SK-N-MC (cell line): Measurements from ENCODE around the gene SLAMF8.

Experiments
- DNase-seq: peaks from one replicate; pipeline ENCODE4 v3.0.0-alpha.2; 2011; ENCODE audit warnings: low read depth, low spot score
- H3K27ac ChIP-seq: fragments of 200-600 bp; sonication (generic); 2 replicates; pipeline ENCODE4 v1.5.1; 2016; ENCODE audit warnings: mixed run types
- H3K36me3 ChIP-seq: fragments of 200-600 bp; sonication (generic); 2 replicates; pipeline ENCODE4 v1.6.1; 2017; ENCODE audit warnings: antibody characterized with exemption, low read length, mixed read lengths; ENCODE audit not compliant: insufficient read depth
- H3K4me3 ChIP-seq: fragments of 200-600 bp; sonication (generic); 2 replicates; pipeline ENCODE4 v1.5.1; 2016
- H3K9ac ChIP-seq: fragments of 200-600 bp; sonication (generic); 2 replicates; pipeline ENCODE4 v1.8.0; 2017; ENCODE audit warnings: mixed run types, mixed read lengths; ENCODE audit not compliant: insufficient read length
- H3K9me3 ChIP-seq: fragments of 200-600 bp; sonication (generic); 2 replicates; pipeline ENCODE4 v1.6.1; 2017; ENCODE audit warnings: low read depth, mild to moderate bottlenecking, antibody characterized with exemption, low read length, moderate library complexity, mixed read lengths
- EZH2 ChIP-seq: fragments of 200-600 bp; sonication (generic); IDR thresholded peaks from one replicate; pipeline ENCODE4 v1.6.1; 2017; ENCODE audit warnings: antibody characterized with exemption
- FOXP2 ChIP-seq: optimal IDR thresholded peaks from 2 replicates; pipeline ENCODE3; 2011; ENCODE audit warnings: mild to moderate bottlenecking, moderate library complexity; ENCODE audit not compliant: insufficient read depth; ENCODE audit errors: extremely low read length, control extremely low read depth
- POLR2AphosphoS5 ChIP-seq: IDR thresholded peaks from 2 replicates; pipeline ENCODE4 v1.6.1; 2012; ENCODE audit warnings: mild to moderate bottlenecking, low read depth, low read length, borderline replicate concordance

Gene SLAMF8

GRCh38 chr1:159835356-159835755 lies 8.7 kb downstream of the SLAMF8 start:
- Histone ChIP-seq H3K27ac (no peak overlapping the region), H3K36me3 (no peaks in the 10 kb centered on the region), H3K9ac (no peak overlapping the region), H3K4me3 (no peak overlapping the region), H3K9me3 (no peaks in the 10 kb centered on the region)
- DNase-seq = no peak
- no peak for TF ChIP-seq POLR2AphosphoS5

- Histone ChIP-seq H3K36me3 (no peaks in the 10 kb centered on the region), H3K9ac (no peak overlapping the region), H3K27ac (no peak overlapping the region), H3K4me3 (no peak overlapping the region), H3K9me3 (no peaks in the 10 kb centered on the region)
- no peak for DNase-seq
- TF ChIP-seq POLR2AphosphoS5 (no peak), FOXP2 (no peak), EZH2 (no peak)
Observed at GRCh38 chr1:159835862-159836525, 9.3 kb downstream of the SLAMF8 start.

GRCh38 chr1:159838715-159839114 lies 12.0 kb downstream of the SLAMF8 start:
- H3K4me3 ChIP-seq = no peak overlapping the region
- H3K9me3 ChIP-seq = no peaks in the 10 kb centered on the region
- H3K27ac ChIP-seq = no peak overlapping the region
- DNase-seq = no peak
- TF ChIP-seq FOXP2 (no peak), POLR2AphosphoS5 (no peak), EZH2 (no peak)
- H3K9ac ChIP-seq = no peak overlapping the region
- no peaks in the 10 kb centered on the region for H3K36me3 ChIP-seq

GRCh38 chr1:159839116-159839849 lies 12.6 kb downstream of the SLAMF8 start:
- H3K4me3 ChIP-seq = no peak overlapping the region
- H3K9ac ChIP-seq = no peak overlapping the region
- no peaks in the 10 kb centered on the region for H3K36me3 ChIP-seq
- TF ChIP-seq EZH2 = no peak
- TF ChIP-seq POLR2AphosphoS5 = no peak
- no peak for TF ChIP-seq FOXP2
- H3K9me3 ChIP-seq = no peaks in the 10 kb centered on the region
- no peak for DNase-seq
- no peak overlapping the region for H3K27ac ChIP-seq

- no peak for DNase-seq
- H3K36me3 ChIP-seq = no peaks in the 10 kb centered on the region
- H3K9me3 ChIP-seq = no peaks in the 10 kb centered on the region
- no peak overlapping the region for H3K27ac ChIP-seq
- TF ChIP-seq EZH2 (no peak), POLR2AphosphoS5 (no peak), FOXP2 (no peak)
- no peak overlapping the region for H3K4me3 ChIP-seq
- H3K9ac ChIP-seq = no peak overlapping the region
Observed at GRCh38 chr1:159841749-159842148, 15.1 kb downstream of the SLAMF8 start.

GRCh38 chr1:159843459-159843858 lies 16.8 kb downstream of the SLAMF8 start:
- Histone ChIP-seq H3K9me3 (no peaks in the 10 kb centered on the region), H3K4me3 (no peak overlapping the region), H3K9ac (no peak overlapping the region), H3K27ac (no peak overlapping the region), H3K36me3 (no peaks in the 10 kb centered on the region)
- TF ChIP-seq FOXP2 (no peak), EZH2 (no peak), POLR2AphosphoS5 (no peak)
- DNase-seq = no peak

GRCh38 chr1:159845751-159846629 lies 19.3 kb downstream of the SLAMF8 start:
- no peak overlapping the region for H3K4me3 ChIP-seq
- DNase-seq = no peak
- H3K9me3 ChIP-seq = no peaks in the 10 kb centered on the region
- H3K36me3 ChIP-seq = no peaks in the 10 kb centered on the region
- TF ChIP-seq POLR2AphosphoS5 = no peak
- no peak for TF ChIP-seq FOXP2
- TF ChIP-seq EZH2 = no peak
- H3K27ac ChIP-seq = no peak overlapping the region
- no peak overlapping the region for H3K9ac ChIP-seq

- Histone ChIP-seq H3K9ac (no peak overlapping the region), H3K4me3 (no peak overlapping the region), H3K36me3 (no peaks in the 10 kb centered on the region), H3K9me3 (no peaks in the 10 kb centered on the region), H3K27ac (no peak overlapping the region)
- no peak for TF ChIP-seq EZH2
- no peak for TF ChIP-seq FOXP2
- no peak for TF ChIP-seq POLR2AphosphoS5
- no peak for DNase-seq
Observed at GRCh38 chr1:159847231-159847630, 20.6 kb downstream of the SLAMF8 start.
